A673 (cell line): ENCODE data around the gene NKAPD1. TPM values are rescaled to one million over a fixed set of nuclear protein-coding genes. Genes with fewer than 3 reads are reported as not detected.
A peak's percentile ranks its signal among the peaks of the same experiment; 100 is the strongest.

Source experiments
- BruUV-seq: library from RNA; stranded (reverse); fragments of 400-500 nt; replicated peaks from 2 replicates; lab custom pipeline; 2021; lab: Mats Ljungman, UMichigan
- CTCF ChIA-PET: fragments of 300-600 bp; sonication (Branson Sonifier 250); formaldehyde crosslinking; loops from one replicate; lab custom pipeline; 2022; ENCODE audit warnings: antibody characterized with exemption; lab: Charles Lee
- POLR2A ChIA-PET: fragments of 300-600 bp; sonication (Branson Sonifier 250); formaldehyde crosslinking; loops from one replicate; lab custom pipeline; 2022; ENCODE audit warnings: antibody characterized with exemption; ENCODE audit not compliant: low non-redundant PET; lab: Charles Lee
- DNase-seq: peaks from one replicate; pipeline ENCODE4 v3.0.0-alpha.2; 2015; ENCODE audit warnings: low spot score
- H3K27ac ChIP-seq: fragments of 200-600 bp; sonication (generic); 2 replicates; pipeline ENCODE4 v1.5.1; 2016; ENCODE audit warnings: mixed run types, low read depth, mild to moderate bottlenecking, mixed read lengths, antibody characterized with exemption, low read length; ENCODE audit not compliant: poor library complexity, severe bottlenecking
- H3K27me3 ChIP-seq: fragments of 200-600 bp; sonication (generic); replicated peaks from 2 replicates; pipeline ENCODE4 v1.6.1; 2017; ENCODE audit warnings: mixed run types, low read depth, mild to moderate bottlenecking, mixed read lengths, antibody characterized with exemption, low read length; ENCODE audit not compliant: insufficient read depth, poor library complexity
- H3K36me3 ChIP-seq: fragments of 200-600 bp; sonication (generic); 2 replicates; pipeline ENCODE4 v1.6.1; 2016; ENCODE audit warnings: mixed run types, mild to moderate bottlenecking, mixed read lengths, antibody characterized with exemption, low read length; ENCODE audit not compliant: insufficient read depth, poor library complexity, severe bottlenecking
- H3K4me1 ChIP-seq: fragments of 200-600 bp; sonication (generic); 2 replicates; pipeline ENCODE4 v1.6.1; 2017; ENCODE audit warnings: mixed run types, mild to moderate bottlenecking, mixed read lengths, antibody characterized with exemption, low read length; ENCODE audit not compliant: insufficient read depth, poor library complexity, severe bottlenecking
- H3K4me3 ChIP-seq: fragments of 200-600 bp; sonication (generic); 2 replicates; pipeline ENCODE4 v1.5.1; 2016; ENCODE audit warnings: low read depth, mixed run types, mild to moderate bottlenecking, mixed read lengths, low read length; ENCODE audit not compliant: poor library complexity, severe bottlenecking
- H3K9me3 ChIP-seq: fragments of 200-600 bp; sonication (generic); 2 replicates; pipeline ENCODE4 v1.6.1; 2016; ENCODE audit warnings: mixed run types, low read depth, mild to moderate bottlenecking, mixed read lengths, antibody characterized with exemption, low read length; ENCODE audit not compliant: poor library complexity, severe bottlenecking
- EZH2 ChIP-seq: fragments of 200-600 bp; sonication (generic); IDR thresholded peaks from 2 replicates; pipeline ENCODE4 v1.6.1; 2017; ENCODE audit warnings: borderline replicate concordance, low read depth, mild to moderate bottlenecking, mixed read lengths, antibody characterized with exemption, low read length; ENCODE audit not compliant: poor library complexity, severe bottlenecking
- intact Hi-C: fragments of 100-400 bp; cut with micrococcal nuclease; formaldehyde crosslinking; loops from one replicate; pipeline ENCODE4 v1.10.0; 2022; ENCODE audit not compliant: unreplicated experiment
- total RNA-seq: library from RNA; stranded (reverse); gene quantifications from 2 replicates; pipeline ENCODE4 v1.2.3, GENCODE V29; 2021
- TF ChIP-seq, protein P1 (sequence below): fragments of 300-800, 200-600 bp; sonication (generic); conservative IDR thresholded peaks from 2 replicates; pipeline ENCODE4 v1.5.1; 2017; ENCODE audit warnings: low read depth, mild to moderate bottlenecking, antibody characterized with exemption, low read length, moderate library complexity, mixed read lengths

Gene NKAPD1
- total RNA-seq, 1 experiment from 2014 or later = 30.4 TPM

- Histone ChIP-seq H3K27me3 (no peaks in the 10 kb centered on the region), H3K4me1 (no peaks in the 10 kb centered on the region), H3K4me3 (no peak overlapping the region), H3K36me3 (peaks cover 57% of the 10 kb centered on the region), H3K27ac (no peak overlapping the region), H3K9me3 (no peaks in the 10 kb centered on the region)
- no TSS peak for BruUV-seq
- intact Hi-C loops = no loop called here
- CTCF ChIA-PET = no interaction called here
- POLR2A ChIA-PET = interaction anchor here (0.5 to 0.7 kb wide), 2 partner anchors 144 to 602 kb away, joined by 3 read pairs; no protein-coding TSS in a partner anchor
- TF ChIP-seq, protein P1, sequence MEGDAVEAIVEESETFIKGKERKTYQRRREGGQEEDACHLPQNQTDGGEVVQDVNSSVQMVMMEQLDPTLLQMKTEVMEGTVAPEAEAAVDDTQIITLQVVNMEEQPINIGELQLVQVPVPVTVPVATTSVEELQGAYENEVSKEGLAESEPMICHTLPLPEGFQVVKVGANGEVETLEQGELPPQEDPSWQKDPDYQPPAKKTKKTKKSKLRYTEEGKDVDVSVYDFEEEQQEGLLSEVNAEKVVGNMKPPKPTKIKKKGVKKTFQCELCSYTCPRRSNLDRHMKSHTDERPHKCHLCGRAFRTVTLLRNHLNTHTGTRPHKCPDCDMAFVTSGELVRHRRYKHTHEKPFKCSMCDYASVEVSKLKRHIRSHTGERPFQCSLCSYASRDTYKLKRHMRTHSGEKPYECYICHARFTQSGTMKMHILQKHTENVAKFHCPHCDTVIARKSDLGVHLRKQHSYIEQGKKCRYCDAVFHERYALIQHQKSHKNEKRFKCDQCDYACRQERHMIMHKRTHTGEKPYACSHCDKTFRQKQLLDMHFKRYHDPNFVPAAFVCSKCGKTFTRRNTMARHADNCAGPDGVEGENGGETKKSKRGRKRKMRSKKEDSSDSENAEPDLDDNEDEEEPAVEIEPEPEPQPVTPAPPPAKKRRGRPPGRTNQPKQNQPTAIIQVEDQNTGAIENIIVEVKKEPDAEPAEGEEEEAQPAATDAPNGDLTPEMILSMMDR = no peak
- no peak for TF ChIP-seq EZH2
- DNase-seq = no peak
Measured at GRCh38 chr11:112037527-112037926, 36.6 kb upstream of the NKAPD1 start.

DNA sequence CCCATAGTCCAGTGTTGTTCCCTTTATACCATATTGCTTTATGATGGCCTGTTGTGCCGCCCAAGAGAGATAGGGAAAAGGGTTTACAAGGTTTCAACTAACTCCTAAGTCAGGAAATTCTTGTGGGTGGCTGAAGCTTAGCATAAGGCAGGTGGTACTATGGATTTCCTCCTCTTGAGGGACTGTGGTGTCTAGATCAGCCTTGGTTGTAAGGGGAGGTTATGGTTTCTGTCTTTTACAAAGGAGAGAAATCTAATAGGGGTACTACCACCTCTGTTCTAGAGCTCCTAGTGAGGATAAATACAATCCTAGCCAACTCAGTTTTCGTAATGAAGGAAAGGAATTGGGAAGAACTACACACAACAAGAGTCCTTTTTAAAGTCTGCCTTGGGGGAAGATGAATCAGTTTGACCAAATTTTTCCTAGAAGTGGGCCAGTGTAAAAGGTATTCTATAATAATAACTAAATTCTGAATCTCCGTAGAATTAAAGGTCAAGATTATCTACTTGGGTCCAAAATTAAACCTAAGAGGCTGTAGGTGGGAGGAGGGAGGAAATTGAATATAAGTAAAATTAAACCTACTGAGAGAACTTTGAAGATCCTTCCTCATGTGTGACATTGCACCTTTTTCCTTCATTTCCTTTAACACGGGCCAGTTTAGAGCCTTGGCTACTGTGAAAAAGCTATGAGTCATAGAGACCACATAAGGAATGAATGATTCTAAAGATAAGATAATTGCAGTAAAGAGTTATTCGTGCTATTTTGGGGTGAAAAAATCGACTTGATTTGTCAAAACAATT is 31.7 kb upstream of the NKAPD1 start:
- H3K27ac ChIP-seq = peak overlapping the region; percentile 4
- peaks cover 3% of the 10 kb centered on the region for H3K4me1 ChIP-seq
- H3K4me3 ChIP-seq = no peak overlapping the region
- no peak for TF ChIP-seq EZH2
- H3K27me3 ChIP-seq = no peaks in the 10 kb centered on the region
- peaks cover 63% of the 10 kb centered on the region for H3K36me3 ChIP-seq
- no peaks in the 10 kb centered on the region for H3K9me3 ChIP-seq
- intact Hi-C loops = no loop called here
- peak; percentile 33 for DNase-seq
- no TSS peak for BruUV-seq
- POLR2A ChIA-PET = interaction anchor here (0.6 kb wide), 1 partner anchor 104 kb away, joined by 13 read pairs; no protein-coding TSS in a partner anchor
- CTCF ChIA-PET = no interaction called here

- Histone ChIP-seq H3K4me1 (peaks cover 3% of the 10 kb centered on the region), H3K27me3 (no peaks in the 10 kb centered on the region), H3K27ac (peak overlapping the region; percentile 4), H3K4me3 (no peak overlapping the region), H3K36me3 (peaks cover 57% of the 10 kb centered on the region), H3K9me3 (no peaks in the 10 kb centered on the region)
- no peak for DNase-seq
- CTCF ChIA-PET = no interaction called here
- POLR2A ChIA-PET = interaction anchor here (0.6 kb wide), 1 partner anchor 105 kb away, joined by 13 read pairs; no protein-coding TSS in a partner anchor
- no TSS peak for BruUV-seq
- intact Hi-C loops = no loop called here
- TF ChIP-seq, protein P1 = no peak
- TF ChIP-seq EZH2 = no peak
Measured at GRCh38 chr11:112042961-112043304, 31.2 kb upstream of the NKAPD1 start.
